SU-DHL-6 (cell line): Measurements from ENCODE around the gene SLC44A5.
"Not testable (repeated sequence)": the region's sequence is repeated elsewhere in the genome, so short reads cannot be mapped to it uniquely, and the experiment has no call there.

ENCODE experiments used
- H2AFZ ChIP-seq: fragments of 200-600 bp; sonication (generic); 2 replicates; pipeline ENCODE4 v1.6.1; 2014; ENCODE audit warnings: low read depth, mild to moderate bottlenecking, moderate library complexity, mixed read lengths, antibody characterized with exemption, low read length; ENCODE audit not compliant: severe bottlenecking
- H3F3A ChIP-seq: fragments of 200-600 bp; shearing (Covaris generic); 2 replicates; pipeline ENCODE4 v1.6.0; 2016; ENCODE audit warnings: antibody characterized with exemption, mild to moderate bottlenecking; ENCODE audit not compliant: insufficient read depth
- H3K27ac ChIP-seq: fragments of 200-600 bp; sonication (generic); 2 replicates; pipeline ENCODE4 v1.5.1; 2016; ENCODE audit warnings: low read depth, mild to moderate bottlenecking, low read length, moderate library complexity, mixed read lengths
- H3K27me3 ChIP-seq: fragments of 200-600 bp; sonication (generic), shearing (Covaris generic); 2 replicates; pipeline ENCODE4 v1.6.0; 2014; ENCODE audit warnings: mild to moderate bottlenecking, low read length
- H3K36me3 ChIP-seq: fragments of 200-600 bp; sonication (generic); 2 replicates; pipeline ENCODE4 v1.6.1; 2014; ENCODE audit warnings: mild to moderate bottlenecking, low read length, mixed read lengths
- H3K4me2 ChIP-seq: fragments of 300-600, 200-600 bp; shearing (Covaris generic), sonication (generic); 2 replicates; pipeline ENCODE4 v1.6.0; 2014; ENCODE audit warnings: low read length, low read depth, mild to moderate bottlenecking; ENCODE audit not compliant: poor library complexity, severe bottlenecking
- H3K4me3 ChIP-seq: fragments of 200-600 bp; sonication (generic); 2 replicates; pipeline ENCODE4 v1.5.1; 2014; ENCODE audit warnings: antibody characterized with exemption, low read length, mild to moderate bottlenecking, mixed read lengths; ENCODE audit not compliant: insufficient read depth, poor library complexity, severe bottlenecking
- H3K79me2 ChIP-seq: fragments of 200-600 bp; sonication (generic); 2 replicates; pipeline ENCODE4 v1.6.1; 2014; ENCODE audit warnings: mild to moderate bottlenecking, low read length, moderate library complexity; ENCODE audit not compliant: insufficient read depth
- H3K9ac ChIP-seq: fragments of 200-600 bp; sonication (generic); 2 replicates; pipeline ENCODE4 v1.7.0; 2014; ENCODE audit warnings: mild to moderate bottlenecking, low read length
- H3K9me2 ChIP-seq: fragments of 200-600 bp; sonication (generic); replicated peaks from 2 replicates; pipeline ENCODE4 v1.6.1; 2014; ENCODE audit warnings: low read length; ENCODE audit not compliant: insufficient read depth
- H3K9me3 ChIP-seq: fragments of 200-600 bp; sonication (generic); 2 replicates; pipeline ENCODE4 v1.6.1; 2014; ENCODE audit warnings: low read length, mixed read lengths; ENCODE audit not compliant: insufficient read depth
- H4K20me1 ChIP-seq: fragments of 200-600 bp; sonication (generic); 2 replicates; pipeline ENCODE4 v1.6.1; 2014; ENCODE audit warnings: low read depth, mild to moderate bottlenecking, antibody characterized with exemption, low read length, moderate library complexity, mixed read lengths
- CTCF ChIP-seq: fragments of 200-600 bp; sonication (generic); IDR thresholded peaks from one replicate; pipeline ENCODE4 v1.5.1; 2017; ENCODE audit warnings: antibody characterized with exemption, mild to moderate bottlenecking, low read length, moderate library complexity; ENCODE audit not compliant: insufficient read depth, poor library complexity, severe bottlenecking
- EZH2phosphoT487 ChIP-seq: fragments of 200-600 bp; sonication (generic), shearing (Covaris generic); conservative IDR thresholded peaks from 2 replicates; pipeline ENCODE4 v1.6.1; 2018; ENCODE audit warnings: mild to moderate bottlenecking, antibody characterized with exemption, low read length, moderate library complexity, mixed read lengths

The SLC44A5 gene

DNA sequence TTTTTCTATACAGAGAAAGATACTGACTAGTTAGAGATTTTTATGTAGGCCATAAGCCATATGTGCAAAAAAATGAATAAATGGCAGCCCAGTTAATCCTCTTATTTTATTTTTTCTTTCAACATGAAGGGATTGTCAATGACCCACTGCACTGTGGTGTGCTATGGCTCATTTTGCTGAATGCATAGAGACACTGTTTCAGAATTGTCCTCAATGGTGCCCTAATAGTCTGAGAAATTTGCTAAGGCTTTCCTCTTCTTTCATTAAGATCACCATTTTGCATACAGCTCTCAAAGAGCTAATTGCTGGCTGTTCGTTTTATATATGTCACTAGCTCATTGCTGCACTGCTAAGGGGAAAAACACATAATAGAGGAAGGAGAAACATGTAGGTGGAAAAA, 189.5 kb downstream of the SLC44A5 start:
- H3K27ac ChIP-seq, result no peak overlapping the region
- no peaks in the 10 kb centered on the region for H3F3A ChIP-seq
- no peaks in the 10 kb centered on the region for H3K79me2 ChIP-seq
- no peak overlapping the region for H3K4me2 ChIP-seq
- H4K20me1 ChIP-seq, result no peaks in the 10 kb centered on the region
- no peaks in the 10 kb centered on the region for H3K27me3 ChIP-seq
- no peaks in the 10 kb centered on the region for H3K9me3 ChIP-seq
- H3K9ac ChIP-seq, result no peak overlapping the region
- no peaks in the 10 kb centered on the region for H3K36me3 ChIP-seq
- no peak overlapping the region for H2AFZ ChIP-seq
- no peak overlapping the region for H3K4me3 ChIP-seq
- TF ChIP-seq CTCF, result no peak
- H3K9me2 ChIP-seq, result no peaks in the 10 kb centered on the region; the same call in 1 of the 2 replicates

DNA sequence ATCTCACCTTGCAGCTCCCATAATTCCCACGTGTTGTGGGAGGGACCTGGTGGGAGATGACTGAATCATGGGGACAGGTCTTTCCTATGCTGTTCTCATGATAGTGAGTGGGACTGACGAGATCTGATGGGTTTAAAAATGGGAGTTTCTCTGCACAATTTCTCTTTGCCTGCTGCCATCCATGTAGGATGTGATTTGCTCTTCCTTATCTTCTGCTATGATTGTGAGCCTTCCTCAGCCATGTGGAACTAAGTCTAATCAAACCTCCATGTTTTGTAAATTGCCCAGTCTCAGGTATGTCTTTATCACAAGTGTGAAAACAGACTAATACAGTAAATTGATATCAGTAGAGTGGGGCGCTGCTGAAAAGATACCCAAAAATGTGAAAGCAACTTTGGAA, 195.7 kb downstream of the SLC44A5 start:
- TF ChIP-seq CTCF (no peak), EZH2phosphoT487 (no peak)
- Histone ChIP-seq H3K4me2 (no peak overlapping the region), H3K4me3 (no peak overlapping the region), H3K79me2 (no peaks in the 10 kb centered on the region), H4K20me1 (no peaks in the 10 kb centered on the region), H3K27ac (no peak overlapping the region), H3K9me3 (no peaks in the 10 kb centered on the region), H3K36me3 (no peaks in the 10 kb centered on the region), H3F3A (no peaks in the 10 kb centered on the region), H2AFZ (no peak overlapping the region), H3K9me2 (no peaks in the 10 kb centered on the region), H3K9ac (no peak overlapping the region), H3K27me3 (no peaks in the 10 kb centered on the region)

DNA sequence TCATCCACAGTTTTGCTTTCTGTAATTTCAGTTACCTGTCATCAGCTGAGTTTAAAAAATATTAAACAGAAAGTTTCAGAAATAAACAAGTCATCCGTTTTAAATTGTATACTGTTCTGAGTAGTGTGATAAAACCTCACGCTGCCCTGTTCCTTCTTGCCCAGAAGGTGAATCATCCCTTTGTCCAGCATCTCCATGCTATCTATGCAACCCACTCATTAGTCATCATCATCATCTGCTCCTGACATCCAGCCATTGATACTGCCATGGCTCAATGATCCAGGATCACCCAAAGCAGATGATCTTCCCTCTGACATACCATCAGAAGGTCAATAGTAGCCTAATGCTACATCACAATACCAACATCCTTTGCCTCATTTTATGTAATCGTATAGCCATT, 198.3 kb downstream of the SLC44A5 start:
- H3K9ac ChIP-seq, result no peak overlapping the region
- no peak overlapping the region for H3K27ac ChIP-seq
- H2AFZ ChIP-seq, result no peak overlapping the region
- no peaks in the 10 kb centered on the region for H3K27me3 ChIP-seq
- H3K4me3 ChIP-seq, result no peak overlapping the region
- H3F3A ChIP-seq, result no peaks in the 10 kb centered on the region
- no peak for TF ChIP-seq CTCF
- TF ChIP-seq EZH2phosphoT487, result no peak
- no peaks in the 10 kb centered on the region for H3K36me3 ChIP-seq
- H3K9me3 ChIP-seq, result no peaks in the 10 kb centered on the region
- no peaks in the 10 kb centered on the region for H4K20me1 ChIP-seq
- H3K9me2 ChIP-seq, result no peaks in the 10 kb centered on the region
- no peaks in the 10 kb centered on the region for H3K79me2 ChIP-seq
- no peak overlapping the region for H3K4me2 ChIP-seq

- H3K4me2 ChIP-seq, H3F3A ChIP-seq, H3K9me3 ChIP-seq, H3K9me2 ChIP-seq, H2AFZ ChIP-seq, H3K4me3 ChIP-seq, H3K27me3 ChIP-seq, H4K20me1 ChIP-seq, H3K36me3 ChIP-seq, H3K79me2 ChIP-seq, H3K27ac ChIP-seq, H3K9ac ChIP-seq: not testable (repeated sequence)
These were observed 206.2 kb downstream of the SLC44A5 start for GRCh38 chr1:75404681-75405080.

DNA sequence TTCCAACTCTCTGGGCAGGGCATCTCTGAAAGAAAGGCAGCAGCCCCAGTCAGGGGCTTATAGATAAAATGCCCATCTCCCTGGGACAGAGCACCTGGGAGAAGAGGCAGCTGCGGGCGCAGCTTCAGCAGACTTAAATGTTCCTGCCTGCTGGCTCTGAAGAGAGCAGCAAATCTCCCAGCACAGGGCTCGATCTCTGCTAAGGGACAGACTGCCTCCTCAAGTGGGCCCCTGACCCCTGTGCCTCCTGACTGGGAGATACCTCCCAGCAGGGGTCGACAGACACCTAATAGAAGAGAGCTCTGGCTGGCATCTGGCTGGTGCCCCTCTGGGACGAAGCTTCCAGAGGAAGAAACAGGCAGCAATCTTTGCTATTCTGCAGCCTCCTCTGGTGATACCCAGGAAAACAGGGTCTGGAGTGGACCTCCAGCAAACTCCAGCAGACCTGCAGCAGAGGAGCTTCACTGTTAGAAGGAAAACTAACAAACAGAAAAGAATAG, 207.7 kb downstream of the SLC44A5 start:
- H3K27ac ChIP-seq, H3K9me3 ChIP-seq, H4K20me1 ChIP-seq, H3K9ac ChIP-seq, H3K9me2 ChIP-seq, H2AFZ ChIP-seq, H3K4me3 ChIP-seq, H3K4me2 ChIP-seq, H3K79me2 ChIP-seq, H3F3A ChIP-seq, H3K27me3 ChIP-seq, H3K36me3 ChIP-seq: not testable (repeated sequence)
